COLO668 (cell line): ENCODE measurements around the gene TREM2.
"Not testable (repeated sequence)": the region's sequence is repeated elsewhere in the genome, so short reads cannot be mapped to it uniquely, and the experiment has no call there.

Experiments used
- DNase-seq: peaks from one replicate; lab custom pipeline; 2025; ENCODE audit not compliant: unreplicated experiment; lab: John Stamatoyannopoulos, UW

The TREM2 gene

DNA sequence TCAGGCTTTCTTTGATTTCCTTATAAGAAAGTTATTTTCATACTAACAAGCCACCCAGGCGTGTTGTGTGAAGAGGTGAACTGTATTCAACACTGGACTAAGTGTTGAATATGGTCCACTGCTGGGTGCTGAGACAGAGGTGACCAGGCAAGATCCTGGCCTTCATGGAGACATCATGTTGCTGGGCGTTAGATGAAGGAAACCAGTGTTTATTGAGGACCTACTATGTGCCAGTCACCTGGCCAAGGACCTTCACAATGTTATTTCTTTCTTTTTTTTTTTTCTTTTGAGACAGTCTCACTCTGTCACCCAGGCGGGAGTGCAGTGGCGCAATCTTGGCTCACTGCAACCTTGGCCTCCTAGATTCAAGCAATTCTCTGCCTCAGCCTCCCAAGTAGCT, 6.9 kb downstream of the TREM2 start:
- DNase-seq, result no peak

DNA sequence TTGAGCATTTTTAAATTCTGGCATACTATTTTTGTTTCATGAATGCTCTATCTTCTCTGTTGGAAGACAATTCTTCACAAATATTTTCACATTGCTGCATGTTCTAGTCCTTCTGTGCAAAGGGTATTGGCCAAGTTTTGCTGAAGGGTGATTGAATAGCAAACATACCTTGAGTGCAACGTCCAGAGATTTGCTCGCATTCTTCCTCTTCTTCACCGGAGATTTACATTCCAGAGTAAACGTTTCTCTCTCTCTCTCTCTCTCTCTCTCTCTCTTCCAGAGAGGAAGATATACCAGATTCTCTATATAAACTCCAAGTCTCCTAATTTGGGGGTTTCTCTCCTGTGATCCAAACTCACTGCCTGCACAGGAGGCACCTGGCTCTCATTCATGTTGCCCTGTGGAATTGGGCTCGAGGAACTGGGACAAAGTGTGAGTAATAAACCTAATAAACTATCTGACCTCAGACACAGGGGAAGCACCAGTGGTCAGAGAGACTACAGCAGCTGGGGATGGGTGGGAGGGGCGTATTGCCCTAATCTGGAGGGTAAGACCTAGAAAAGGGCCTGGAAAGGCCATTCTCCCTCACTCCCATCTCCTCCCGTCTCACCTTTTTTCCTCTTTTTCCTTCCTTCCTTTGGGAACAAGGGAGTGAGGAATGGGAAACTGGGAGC, 7.6 kb downstream of the TREM2 start:
- DNase-seq, result no peak

DNA sequence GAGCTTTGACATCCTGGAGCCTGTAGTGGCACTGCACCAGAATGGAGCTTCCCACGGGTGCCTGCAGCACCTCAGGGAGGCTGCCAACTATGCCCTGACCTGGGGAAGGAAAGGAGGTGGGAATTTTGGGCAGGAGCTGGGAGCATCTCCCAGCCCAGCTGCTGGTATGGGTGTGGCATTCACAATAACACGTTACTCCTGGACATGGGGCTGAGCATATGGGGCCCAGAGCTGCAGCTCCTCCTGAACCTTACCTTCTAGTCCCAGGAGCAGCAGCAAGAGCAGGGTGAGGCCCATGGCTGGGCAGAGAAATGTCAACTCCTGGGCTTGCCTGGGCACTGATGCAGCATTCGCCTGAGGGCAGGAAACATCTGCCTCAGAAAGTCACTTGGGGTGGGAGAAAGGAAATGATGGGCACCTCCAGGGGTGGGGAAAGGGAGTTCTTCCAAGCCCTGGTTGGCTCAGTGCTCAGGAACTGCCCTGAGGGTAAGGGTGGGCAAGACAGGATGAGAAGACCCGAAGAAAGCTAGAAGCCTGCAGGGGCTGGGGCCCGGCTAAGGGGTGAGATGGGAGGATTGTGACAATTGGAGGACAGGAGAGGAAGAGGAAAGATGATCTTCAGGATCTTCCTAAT, 8.8 kb downstream of the TREM2 start, which contains the start of gene TREML1:
Gene TREML1, minus strand, starts transcription at position 356 of the 634 bp plus-strand sequence. Its CDS starts 59 bp downstream, at position 297.
- DNase-seq, result no peak

DNA sequence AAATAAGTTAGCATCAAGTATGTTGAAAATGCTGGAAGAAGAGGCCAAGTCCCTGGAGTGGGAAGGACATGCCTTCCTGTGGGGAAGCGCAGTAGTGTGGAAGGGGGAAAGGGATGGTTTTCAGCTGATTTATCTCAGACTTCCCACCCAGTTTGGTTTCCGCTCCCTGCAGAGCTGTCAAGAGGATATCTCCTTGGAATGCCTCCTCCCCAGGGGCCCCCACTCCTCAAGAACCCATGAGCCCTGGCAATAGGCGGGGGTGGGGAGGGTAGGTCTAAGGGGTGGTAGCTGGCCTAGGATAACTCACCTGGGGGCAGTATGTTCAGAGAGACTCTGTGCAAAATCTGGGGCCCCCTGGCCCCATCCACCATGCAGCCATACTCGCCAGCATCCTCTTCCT, 9.5 kb downstream of the TREM2 start:
- DNase-seq, result no peak

DNA sequence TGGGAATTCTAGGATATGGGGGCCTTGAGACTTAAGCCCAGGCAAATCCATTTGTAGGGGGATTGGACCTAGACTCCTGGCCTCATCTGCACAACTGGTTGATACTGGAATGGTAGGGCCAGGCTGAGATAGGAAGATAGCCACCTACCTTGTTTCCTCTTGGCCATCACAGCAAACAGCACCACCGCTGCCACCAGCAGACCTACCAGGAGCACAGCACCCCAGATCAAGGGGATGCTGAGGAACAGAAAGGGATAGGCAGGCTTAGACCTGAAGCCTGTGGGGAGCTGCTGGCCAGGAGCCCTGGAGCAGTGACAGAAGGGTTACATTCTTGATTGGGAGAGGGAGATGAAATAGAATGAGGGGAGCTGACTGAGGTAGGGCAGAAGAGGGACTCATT, 12.2 kb downstream of the TREM2 start:
- no peak for DNase-seq

DNA sequence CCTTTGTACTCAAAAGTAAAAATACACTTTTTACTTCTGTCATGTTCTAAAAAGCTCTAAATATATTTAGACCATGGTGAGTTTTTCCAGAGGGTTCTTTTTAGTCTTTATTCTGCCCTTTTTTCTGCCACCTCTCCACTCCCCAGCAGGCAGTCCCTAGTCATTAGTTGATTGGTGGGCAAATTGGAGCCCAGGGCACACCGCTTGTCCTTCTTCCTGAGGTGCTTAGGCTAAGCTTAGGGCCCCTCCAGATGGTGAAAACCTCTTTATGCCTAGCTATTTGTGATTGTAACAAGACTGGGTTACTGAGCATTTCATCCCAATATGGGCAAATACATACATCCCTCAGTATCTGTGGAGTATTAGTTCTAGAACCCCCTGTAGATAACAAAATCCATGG, 15.0 kb downstream of the TREM2 start:
- DNase-seq, result no peak

DNA sequence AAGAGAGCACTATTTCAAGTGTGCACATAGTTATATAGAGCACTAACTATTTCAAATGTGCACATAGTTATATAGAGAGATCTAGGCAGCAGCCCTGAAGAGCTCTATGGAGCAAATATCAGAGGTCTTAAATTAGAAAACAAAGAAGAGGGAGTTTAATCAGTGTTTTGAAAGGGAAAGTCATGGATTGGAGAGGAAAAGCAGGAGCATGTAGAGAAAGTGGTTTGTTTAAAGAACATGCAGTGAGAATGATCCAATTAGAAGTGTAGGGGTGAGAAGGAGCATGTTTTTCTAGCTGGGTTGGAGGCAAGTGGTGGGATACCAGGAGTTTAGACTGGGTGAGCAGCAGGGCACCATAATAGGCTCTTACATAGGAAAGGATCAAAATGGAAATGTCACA, 26.0 kb downstream of the TREM2 start:
- no peak for DNase-seq

DNA sequence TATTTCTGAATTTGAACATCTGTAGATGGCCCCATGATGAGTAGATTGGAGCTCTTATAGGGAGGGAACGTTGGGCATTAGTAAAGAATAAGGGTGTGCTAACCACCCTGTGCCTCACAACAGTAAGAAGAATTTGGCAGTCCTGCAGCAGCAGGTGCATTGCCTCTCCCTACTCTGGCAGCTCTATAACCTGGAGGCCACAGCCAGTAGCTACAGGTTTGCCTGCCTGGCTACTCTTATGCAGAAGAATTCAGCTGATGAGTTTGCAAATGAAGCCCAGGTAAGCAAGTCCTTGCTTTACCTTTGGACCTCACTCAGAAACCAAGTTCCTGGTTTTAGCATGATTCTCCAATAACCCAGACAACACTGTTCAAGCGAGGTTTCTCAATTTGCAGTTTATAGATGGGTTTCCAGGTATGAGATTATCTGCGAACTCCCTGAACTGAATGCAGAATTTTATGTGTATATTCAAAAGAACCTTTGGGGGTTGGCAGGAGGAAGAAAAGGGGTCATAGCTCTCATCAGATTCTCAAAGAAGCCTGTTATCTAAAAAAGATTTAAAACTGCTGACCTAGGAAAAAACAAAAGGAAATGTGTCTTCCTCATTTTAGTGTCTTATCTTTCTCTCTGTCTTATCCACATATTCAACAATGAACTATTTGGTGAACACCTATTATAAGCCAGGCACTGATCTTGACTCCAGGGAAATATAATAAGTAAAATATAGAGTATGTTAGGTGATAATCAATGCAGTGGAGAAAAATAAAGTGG, 27.7 kb downstream of the TREM2 start:
- DNase-seq, result no peak

DNA sequence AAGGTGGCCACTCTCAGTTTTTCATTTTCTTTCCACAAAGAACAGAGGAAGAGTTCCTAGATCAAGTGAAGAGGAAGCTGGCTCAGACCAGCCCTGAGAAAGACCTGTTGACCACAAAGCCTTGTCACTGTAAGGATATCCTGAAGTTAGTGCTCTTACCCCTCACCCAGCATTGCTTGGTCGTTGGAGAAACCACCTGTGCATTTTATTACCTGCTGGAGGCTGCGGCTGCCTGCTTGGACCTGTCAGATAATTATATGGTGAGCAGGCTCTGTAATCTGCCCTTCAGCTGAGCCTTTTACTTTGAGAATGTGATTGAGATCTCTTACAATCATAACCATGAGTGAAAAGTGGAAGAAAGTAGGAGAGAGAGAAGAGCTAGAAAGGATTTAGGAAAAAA, 30.7 kb downstream of the TREM2 start:
- DNase-seq, result no peak

DNA sequence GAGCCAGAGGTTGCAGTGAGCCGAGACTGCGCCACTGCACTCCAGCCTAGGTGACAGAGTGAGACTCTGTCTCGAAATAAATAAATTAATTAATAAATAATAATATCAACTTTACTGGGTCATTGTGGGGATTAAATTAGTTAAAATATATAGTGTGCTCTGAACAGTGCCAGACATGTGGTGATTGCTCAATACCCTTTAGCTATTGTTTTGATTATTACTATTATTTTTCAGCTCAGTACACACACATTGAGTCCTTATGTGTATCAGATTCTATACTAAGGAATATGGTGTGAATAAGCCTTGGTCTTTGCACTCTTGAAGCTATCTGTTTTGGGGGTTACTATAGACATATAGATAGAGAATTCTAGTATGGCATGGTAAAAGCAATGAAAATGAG, 37.6 kb downstream of the TREM2 start:
- DNase-seq, result no peak

DNA sequence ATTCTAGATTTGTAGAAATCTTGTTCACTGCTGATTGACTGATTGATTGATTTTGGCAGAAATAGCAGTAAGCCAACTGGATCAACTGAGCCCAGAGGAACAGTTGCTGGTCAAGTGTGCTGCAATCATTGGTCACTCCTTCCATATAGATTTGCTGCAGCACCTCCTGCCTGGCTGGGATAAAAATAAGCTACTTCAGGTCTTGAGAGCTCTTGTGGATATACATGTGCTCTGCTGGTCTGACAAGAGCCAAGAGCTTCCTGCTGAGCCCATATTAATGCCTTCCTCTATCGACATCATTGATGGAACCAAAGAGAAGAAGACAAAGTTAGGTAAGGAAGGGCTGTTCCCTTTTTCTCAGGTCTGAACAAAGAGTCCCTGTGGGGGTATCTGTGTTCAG, 40.0 kb downstream of the TREM2 start:
- no peak for DNase-seq

DNA sequence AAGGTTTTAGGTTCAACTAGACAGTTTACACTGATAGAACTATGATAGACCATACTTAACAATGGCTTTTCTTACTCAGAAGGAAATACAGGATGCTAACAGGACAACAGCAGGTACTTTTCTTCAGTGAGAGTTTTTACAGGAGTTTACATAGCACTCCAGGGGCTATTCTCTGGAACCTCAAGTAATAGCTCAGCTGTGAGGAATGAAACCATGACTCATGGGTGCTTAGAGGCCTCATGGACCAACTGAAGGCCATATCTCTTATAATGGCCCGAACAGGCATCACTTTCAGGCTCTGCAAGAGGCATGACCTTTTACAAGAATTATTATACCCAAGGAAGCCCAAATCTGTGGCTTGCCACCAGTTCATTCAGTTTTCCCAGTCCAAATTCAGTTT, 40.5 kb downstream of the TREM2 start:
- DNase-seq, result no peak

DNA sequence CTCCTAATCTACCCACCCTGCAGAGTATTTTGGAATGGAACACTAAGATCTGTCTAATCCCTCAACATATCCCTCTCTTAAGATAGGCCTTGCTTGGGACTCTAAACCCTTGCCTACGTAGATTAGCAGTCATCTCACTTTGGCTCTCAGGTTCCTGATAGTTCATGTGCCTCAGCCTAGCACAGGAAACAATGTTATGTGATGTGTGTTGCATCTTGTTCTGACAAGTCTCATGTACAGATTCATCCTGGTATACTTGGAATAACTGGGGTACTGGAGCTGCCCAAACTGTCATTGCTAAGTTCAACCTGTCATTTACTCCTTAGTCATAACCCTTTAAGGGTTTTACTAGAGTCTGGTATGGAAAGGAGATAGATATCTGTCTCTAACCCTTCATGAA, 42.9 kb downstream of the TREM2 start:
- no peak for DNase-seq

DNA sequence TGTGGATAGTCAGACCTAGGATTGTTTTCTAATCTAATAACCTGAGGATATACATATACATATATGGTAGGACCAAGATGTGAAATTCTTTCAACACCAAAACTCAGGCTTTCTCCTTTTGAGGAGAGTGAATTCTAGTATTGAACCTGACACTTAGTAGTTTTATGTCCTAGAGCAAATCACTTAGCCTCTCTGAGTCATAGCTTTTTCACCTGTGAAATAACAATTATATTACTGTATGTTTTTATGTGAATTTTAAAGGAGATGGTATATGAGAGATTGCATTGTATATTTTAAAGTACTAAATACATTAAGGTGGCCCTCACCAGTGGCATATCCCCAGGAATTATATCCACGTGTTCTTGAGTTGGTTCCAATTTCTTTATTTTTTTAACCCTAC, 43.4 kb downstream of the TREM2 start:
- no peak for DNase-seq

DNA sequence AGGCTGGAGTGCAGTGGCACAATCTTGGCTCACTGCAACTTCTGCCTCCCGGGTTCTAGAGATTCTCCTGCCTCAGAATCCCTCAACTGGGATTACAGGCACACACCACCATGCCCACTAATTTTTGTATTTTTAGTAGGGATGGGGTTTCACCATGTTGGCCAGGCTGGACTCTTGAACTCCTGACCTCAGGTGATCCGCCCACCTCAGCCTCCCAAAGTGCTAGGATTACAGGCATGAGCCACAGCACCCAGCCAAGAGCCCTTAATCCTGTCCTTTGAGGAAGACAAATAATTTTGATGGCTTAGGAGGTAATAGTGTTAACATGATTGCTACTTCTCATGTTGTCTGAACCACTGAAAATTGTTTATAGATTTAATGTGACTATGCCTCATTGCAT, 47.9 kb downstream of the TREM2 start:
- not testable (repeated sequence) for DNase-seq

DNA sequence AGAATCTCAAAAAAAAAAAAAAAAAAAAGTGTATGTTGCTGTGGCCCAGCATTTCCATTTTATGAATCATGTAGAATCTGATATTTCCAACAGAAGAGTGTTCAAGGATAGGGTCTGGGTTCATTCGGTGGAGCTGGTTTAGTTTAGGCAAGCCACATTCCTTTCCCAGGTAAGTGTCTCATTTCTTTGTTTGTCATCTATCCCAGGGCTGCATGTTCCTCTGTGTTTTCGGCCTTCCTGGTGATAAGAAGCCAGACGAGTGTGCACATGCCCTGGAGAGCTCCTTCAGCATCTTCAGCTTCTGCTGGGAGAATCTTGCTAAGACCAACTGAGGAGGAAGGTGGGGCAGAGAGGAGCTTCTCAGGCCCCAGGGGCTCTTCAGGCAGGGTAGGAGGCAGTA, 51.9 kb downstream of the TREM2 start:
- no peak for DNase-seq
